HG03039 (cell line): Measurements from ENCODE around the gene HCRTR1.

ENCODE experiments used
- ATAC-seq: cut with Tn5 transposase; IDR thresholded peaks from one replicate; pipeline ENCODE4 v1.9.1; 2021; ENCODE audit warnings: mild to moderate bottlenecking, moderate library complexity; ENCODE audit not compliant: unreplicated experiment

The HCRTR1 gene

GRCh38 chr1:31617218-31617915, at the start of gene HCRTR1:
TSS of gene HCRTR1 (plus strand) at chr1:31617689. CDS start at chr1:31619193, 1,504 bp downstream.
- ATAC-seq: no peak

GRCh38 chr1:31567956-31568570, 49.4 kb upstream of the HCRTR1 start:
- ATAC-seq: no peak

- ATAC-seq: no peak
Measured at GRCh38 chr1:31568895-31569595, 48.4 kb upstream of the HCRTR1 start.

- no peak for ATAC-seq
Measured at GRCh38 chr1:31569596-31570173, 47.8 kb upstream of the HCRTR1 start.

GRCh38 chr1:31570228-31570627, 47.3 kb upstream of the HCRTR1 start:
- ATAC-seq: no peak

GRCh38 chr1:31570906-31571305, 46.6 kb upstream of the HCRTR1 start:
- no peak for ATAC-seq

GRCh38 chr1:31571340-31572295, 45.9 kb upstream of the HCRTR1 start:
- no peak for ATAC-seq

GRCh38 chr1:31572323-31573104, 45.0 kb upstream of the HCRTR1 start:
- no peak for ATAC-seq

- ATAC-seq: no peak
Measured at GRCh38 chr1:31573261-31573660, 44.2 kb upstream of the HCRTR1 start.

- no peak for ATAC-seq
Measured at GRCh38 chr1:31574749-31575368, 42.6 kb upstream of the HCRTR1 start.

- ATAC-seq: no peak
Measured at GRCh38 chr1:31575369-31576140, 41.9 kb upstream of the HCRTR1 start.

GRCh38 chr1:31576201-31576669, 41.3 kb upstream of the HCRTR1 start, which contains the start of gene TINAGL1:
TSS of gene TINAGL1 (plus strand) at chr1:31576515. CDS start at chr1:31577149, 634 bp downstream.
- no peak for ATAC-seq

GRCh38 chr1:31576743-31577455, 40.6 kb upstream of the HCRTR1 start:
- no peak for ATAC-seq

GRCh38 chr1:31577515-31578192, 39.8 kb upstream of the HCRTR1 start:
- no peak for ATAC-seq

- no peak for ATAC-seq
Measured at GRCh38 chr1:31579374-31579773, 38.1 kb upstream of the HCRTR1 start.

- ATAC-seq: no peak
Measured at GRCh38 chr1:31580513-31580870, 37.0 kb upstream of the HCRTR1 start.

- no peak for ATAC-seq
Measured at GRCh38 chr1:31580891-31581603, 36.4 kb upstream of the HCRTR1 start.
